K562 (cell line): Measurements from ENCODE around the gene ARHGAP4. TPM values are rescaled to one million over a fixed set of nuclear protein-coding genes. Genes with fewer than 3 reads are reported as not detected.

Experiments used
- ATAC-seq: fragments of 200-7000 bp; cut with Tn5 transposase; 3 replicates; pipeline ENCODE4 v1.9.1; 2020; ENCODE audit warnings: moderate library complexity
- BruUV-seq: library from RNA; stranded (reverse); fragments of 400-500 nt; replicated peaks from 2 replicates; lab custom pipeline; 2021; lab: Mats Ljungman, UMichigan
- CTCF ChIA-PET: fragments of 300-600 bp; formaldehyde crosslinking; extraction: SDS; loops from one replicate; lab custom pipeline; 2021; ENCODE audit warnings: low intra/inter-chr PET ratio; lab: Yijun Ruan, JAX
- POLR2A ChIA-PET: fragments of 300-600, 350-650 bp; sonication (Branson Sonifier 250); formaldehyde crosslinking; extraction: SDS; loops from one replicate; lab custom pipeline; 2021; ENCODE audit warnings: antibody characterized with exemption, inconsistent platforms; lab: Yijun Ruan, JAX
- DNase-seq, 4 experiments: peaks; one replicate each; pipeline versions ENCODE4 v3.0.0 to v3.0.0-alpha.2; 2011 to 2018; ENCODE audit warnings: low spot score in 3 of 4, mixed read lengths in 3 of 4; ENCODE audit errors: extremely low read depth in 1 of 4
- FAIRE-seq: peaks from 2 replicates; lab custom pipeline; 2011; peaks lifted over from hg19 to GRCh38; lab: Jason Lieb, UNC
- H2AFZ ChIP-seq: 2 replicates; pipeline ENCODE4 v1.6.0; 2011; ENCODE audit warnings: low read depth, low read length, control low read depth, inconsistent platforms
- H3K27ac ChIP-seq: fragments of 200-600 bp; 3 replicates; pipeline ENCODE4 v1.8.0; 2011; ENCODE audit warnings: low read depth, mild to moderate bottlenecking, control low read depth, inconsistent platforms, low read length, moderate library complexity, mixed read lengths; ENCODE audit errors: extremely low read depth
- H3K27me3 ChIP-seq, 2 experiments: fragments of 300-600 bp in 1 of 2; 2 replicates in 1 of 2; 3 replicates in 1 of 2; pipeline versions ENCODE4 v1.6.0 to v1.8.0; 2011; ENCODE audit warnings: inconsistent platforms in 2 of 2, low read length in 2 of 2, mild to moderate bottlenecking in 1 of 2, mixed read lengths in 1 of 2, moderate library complexity in 1 of 2; ENCODE audit not compliant: control insufficient read depth in 2 of 2, insufficient read depth in 2 of 2
- H3K36me3 ChIP-seq: fragments of 300-600 bp; 3 replicates; pipeline ENCODE4 v1.8.0; 2011; ENCODE audit warnings: mild to moderate bottlenecking, low read length, inconsistent platforms; ENCODE audit not compliant: control insufficient read depth, insufficient read depth
- H3K4me1 ChIP-seq, 2 experiments: fragments of 200-600 bp in 1 of 2; replicated peaks in 1 of 2; 2 replicates in 1 of 2; 3 replicates in 1 of 2; pipeline versions ENCODE4 v1.5.1 to v1.8.0; 2011; ENCODE audit warnings: inconsistent platforms in 2 of 2, low read length in 2 of 2, mild to moderate bottlenecking in 1 of 2, mixed read lengths in 1 of 2, moderate library complexity in 1 of 2; ENCODE audit not compliant: control insufficient read depth in 2 of 2, insufficient read depth in 2 of 2
- H3K4me2 ChIP-seq: 2 replicates; pipeline ENCODE4 v1.6.1; 2011; ENCODE audit warnings: low read length, control low read depth, inconsistent platforms, mixed read lengths; ENCODE audit not compliant: insufficient read depth
- H3K4me3 ChIP-seq: fragments of 200-600 bp; sonication (generic), shearing (Covaris generic); 2 replicates; pipeline ENCODE4 v1.5.1; 2016; ENCODE audit warnings: control low read depth, inconsistent platforms
- H3K79me2 ChIP-seq: fragments of 200-600 bp; 3 replicates; pipeline ENCODE4 v1.8.0; 2011; ENCODE audit warnings: low read length, inconsistent platforms; ENCODE audit not compliant: control insufficient read depth, insufficient read depth
- H3K9ac ChIP-seq, 2 experiments: 2 replicates each; pipeline versions ENCODE4 v1.6.0 to v1.6.1; 2011; ENCODE audit warnings: low read depth in 2 of 2, low read length in 2 of 2, control low read depth in 1 of 2, inconsistent platforms in 1 of 2, mild to moderate bottlenecking in 1 of 2, mixed read lengths in 1 of 2; ENCODE audit not compliant: insufficient read depth in 1 of 2
- H3K9me1 ChIP-seq: one replicate; pipeline ENCODE4 v1.6.0; 2011; ENCODE audit warnings: inconsistent platforms, mild to moderate bottlenecking, low read length, moderate library complexity; ENCODE audit not compliant: control insufficient read depth, insufficient read depth
- H3K9me3 ChIP-seq: replicated peaks from 2 replicates; pipeline ENCODE4 v1.5.1; 2011; ENCODE audit warnings: low read depth, low read length, inconsistent platforms; ENCODE audit not compliant: control insufficient read depth, insufficient read depth
- H4K20me1 ChIP-seq: replicated peaks from 2 replicates; pipeline ENCODE4 v1.6.1; 2011; ENCODE audit warnings: low read length, inconsistent platforms, mixed read lengths; ENCODE audit not compliant: control insufficient read depth, insufficient read depth
- FOSL1 ChIP-seq: fragments of 200-800 bp; sonication (Bioruptor generic); conservative IDR thresholded peaks from 2 replicates; pipeline ENCODE4 v1.6.1; 2016; ENCODE audit warnings: missing genetic modification characterization, missing compliant biosample characterization
- KDM1A ChIP-seq, 2 experiments: fragments of 450-650 bp; IDR thresholded peaks; 2 replicates each; pipeline ENCODE4 v1.6.1; 2016; ENCODE audit warnings: mild to moderate bottlenecking in 2 of 2
- MEIS2 ChIP-seq: fragments of 450-650 bp; IDR thresholded peaks from 2 replicates; pipeline ENCODE4 v1.6.1; 2014; ENCODE audit warnings: mild to moderate bottlenecking; ENCODE audit not compliant: partially characterized antibody
- NR2C2 ChIP-seq, 2 experiments: fragments of 200-800 bp in 1 of 2; sonication (Bioruptor generic) in 1 of 2; sonication (generic) in 1 of 2; formaldehyde crosslinking in 1 of 2; IDR thresholded peaks; 2 replicates each; pipeline versions ENCODE4 v1.6.1 to v1.8.0; 2016 to 2022; ENCODE audit warnings: mild to moderate bottlenecking in 1 of 2, missing compliant biosample characterization in 1 of 2, missing genetic modification characterization in 1 of 2, missing genetic modification reagents in 1 of 2
- POLR3G ChIP-seq: IDR thresholded peaks from 2 replicates; pipeline ENCODE4 v1.6.1; 2011; ENCODE audit not compliant: insufficient read length, insufficient replicate concordance; ENCODE audit errors: extremely low read depth
- RFX7 ChIP-seq: fragments of 250-450 bp; sonication (Bioruptor Pico); IDR thresholded peaks from 2 replicates; pipeline ENCODE4 v1.5.1; 2021; ENCODE audit warnings: mild to moderate bottlenecking
- TGIF2 ChIP-seq: sonication (generic); formaldehyde crosslinking; IDR thresholded peaks from 2 replicates; pipeline ENCODE4 v1.8.1; 2022; ENCODE audit warnings: mild to moderate bottlenecking, missing genetic modification reagents, moderate library complexity
- THRAP3 ChIP-seq: fragments of 450-650 bp; IDR thresholded peaks from 2 replicates; pipeline ENCODE4 v1.6.1; 2016; ENCODE audit warnings: mild to moderate bottlenecking, inconsistent platforms, borderline replicate concordance
- ZFP30 ChIP-seq: fragments of 250-450 bp; sonication (Bioruptor Pico); IDR thresholded peaks from 2 replicates; pipeline ENCODE4 v1.8.0; 2022; ENCODE audit warnings: moderate library complexity, mild to moderate bottlenecking, inconsistent platforms, borderline replicate concordance
- ZNF212 ChIP-seq: fragments of 450-650 bp; formaldehyde crosslinking; IDR thresholded peaks from 2 replicates; pipeline ENCODE4 v1.4.0; 2020; ENCODE audit warnings: mild to moderate bottlenecking
- ZNF584 ChIP-seq: fragments of 200-800 bp; sonication (Bioruptor generic); IDR thresholded peaks from 2 replicates; pipeline ENCODE4 v1.6.1; 2016; ENCODE audit warnings: low read depth, mild to moderate bottlenecking, missing genetic modification characterization, missing compliant biosample characterization
- ZNF586 ChIP-seq: fragments of 450-650 bp; formaldehyde crosslinking; conservative IDR thresholded peaks from 2 replicates; pipeline ENCODE4 v1.4.0; 2020; ENCODE audit warnings: mild to moderate bottlenecking, moderate library complexity
- WGBS: fragments of 100-300 bp; shearing (Covaris generic); methylation state at CpG from one replicate; pipeline ENCODE4 v1.1.6; 2016; ENCODE audit warnings: low coverage, mixed read lengths; ENCODE audit not compliant: insufficient coverage; ENCODE audit errors: missing lambda C conversion rate; 5-methylcytosine and 5-hydroxymethylcytosine counted together
- in situ Hi-C: fragments of 300-500 bp; cut with MboI; formaldehyde crosslinking; loops from 4 replicates; pipeline ENCODE4 v1.15.0; 2018; ENCODE audit warnings: inconsistent platforms, mixed read lengths
- intact Hi-C: fragments of 100-400 bp; cut with micrococcal nuclease; formaldehyde crosslinking; loops from 2 replicates; pipeline ENCODE4 v1.14.2; 2022
- polyA plus RNA-seq, 8 experiments: library from polyadenylated mRNA; depleted of rRNA in 4 of 8; stranded (reverse) in 5 of 8; unstranded in 3 of 8; fragments of >200 nt; fragmentation: Nextera tagmentation in 2 of 8; fragmentation: Illumina TruSeq in 1 of 8; extraction: Ambion mirVana in 2 of 8; extraction: Trizol in 1 of 8; gene quantifications; 2 replicates each; pipeline versions ENCODE4 v1.2.1 to v1.2.3, GENCODE V29; 2011 to 2014; ENCODE audit warnings: inconsistent platforms in 1 of 8, missing spikeins in 1 of 8
- total RNA-seq, 7 experiments: library from RNA; depleted of rRNA in 6 of 7; stranded (reverse); fragments of >200 nt in 6 of 7; fragmentation: Illumina TruSeq in 2 of 7; extraction: Trizol in 2 of 7; gene quantifications; 2 replicates each; pipeline versions ENCODE4 v1.2.1 to v1.2.3, GENCODE V29; 2011 to 2021; ENCODE audit warnings: low replicate concordance in 1 of 7
- TF ChIP-seq, protein P1 (sequence below), 2 experiments: IDR thresholded peaks; 2 replicates each; pipeline ENCODE4 v1.6.1; 2011; ENCODE audit warnings: borderline replicate concordance in 1 of 2, control low read depth in 1 of 2, low read depth in 1 of 2, low read length in 1 of 2, mild to moderate bottlenecking in 1 of 2, mixed read lengths in 1 of 2, moderate library complexity in 1 of 2; ENCODE audit not compliant: insufficient read depth in 1 of 2, insufficient read length in 1 of 2, poor library complexity in 1 of 2, severe bottlenecking in 1 of 2; ENCODE audit errors: extremely low read depth in 1 of 2
- TF ChIP-seq, protein P2 (sequence below): fragments of 250-450 bp; sonication (Bioruptor Pico); IDR thresholded peaks from 2 replicates; pipeline ENCODE4 v1.5.0; 2021; ENCODE audit warnings: mild to moderate bottlenecking, moderate library complexity

ARHGAP4 gene
- total and polyA plus RNA-seq, 9 of the 15 experiments (the other 6 are each of a cell fraction or from before 2014, with no cell fraction given): 0.30 to 81.8 (median 13.5) TPM

GRCh38 chrX:153864561-153865320 is 61.3 kb downstream of the ARHGAP4 start (continued):
- TF ChIP-seq NR2C2 (CRISPR knock-in tag; IDR thresholded peaks at IDR 0.05) (no peak), NR2C2 (tag; IDR thresholded peaks at IDR 0.05) (no peak)

GRCh38 chrX:153864101-153864500 is 62.0 kb downstream of the ARHGAP4 start:
- ChIA-PET CTCF (no interaction called here), POLR2A (no interaction called here)
- Histone ChIP-seq H3K79me2 (no peaks in the 10 kb centered on the region), H4K20me1 (0 out of 2 replicates have a peak, but pooled peaks cover 6% of the 10 kb centered on the region), H3K27ac (no peak overlapping the region), H3K4me3 (no peak overlapping the region), H3K9me3 (no peaks in the 10 kb centered on the region), H3K27me3 (peaks cover 14 to 70% of the 10 kb centered on the region in 2 experiments; a peak in 4 of 5 replicates), H3K9me1 (no peaks in the 10 kb centered on the region), H3K4me1 (peaks cover 0 to 32% of the 10 kb centered on the region in 2 experiments; a peak in 2 of 5 replicates), H2AFZ (no peak overlapping the region), H3K4me2 (no peak overlapping the region), H3K9ac (no peak overlapping the region), H3K36me3 (no peaks in the 10 kb centered on the region)
- no TSS peak for BruUV-seq
- in situ Hi-C loops: no loop called here
- DNase-seq (no peak), ATAC-seq (no peak), FAIRE-seq (no peak)
- intact Hi-C loops: no loop called here
- WGBS: 11% methylated on average over 6 of the region's 10 CpGs
- TF ChIP-seq POLR3G (no peak), ZNF212 (CRISPR knock-in tag) (no peak), RFX7 (no peak), TGIF2 (CRISPR knock-in tag) (no peak), THRAP3 (no peak), MEIS2 (no peak), ZFP30 (CRISPR knock-in tag) (no peak), KDM1A (IDR thresholded peaks at IDR 0.05) (no peak), ZNF584 (CRISPR knock-in tag) (no peak), ZNF586 (CRISPR knock-in tag) (no peak), FOSL1 (no peak)
- TF ChIP-seq, protein P1, sequence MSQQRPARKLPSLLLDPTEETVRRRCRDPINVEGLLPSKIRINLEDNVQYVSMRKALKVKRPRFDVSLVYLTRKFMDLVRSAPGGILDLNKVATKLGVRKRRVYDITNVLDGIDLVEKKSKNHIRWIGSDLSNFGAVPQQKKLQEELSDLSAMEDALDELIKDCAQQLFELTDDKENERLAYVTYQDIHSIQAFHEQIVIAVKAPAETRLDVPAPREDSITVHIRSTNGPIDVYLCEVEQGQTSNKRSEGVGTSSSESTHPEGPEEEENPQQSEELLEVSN (IDR thresholded peaks at IDR 0.05; ENCODE audit: borderline replicate concordance in 1 of 2, extremely low read depth in 1 of 2, insufficient read depth in 1 of 2, insufficient read length in 1 of 2, low read depth in 1 of 2, low read length in 1 of 2, poor library complexity in 1 of 2, severe bottlenecking in 1 of 2): no peak
- TF ChIP-seq, protein P2, sequence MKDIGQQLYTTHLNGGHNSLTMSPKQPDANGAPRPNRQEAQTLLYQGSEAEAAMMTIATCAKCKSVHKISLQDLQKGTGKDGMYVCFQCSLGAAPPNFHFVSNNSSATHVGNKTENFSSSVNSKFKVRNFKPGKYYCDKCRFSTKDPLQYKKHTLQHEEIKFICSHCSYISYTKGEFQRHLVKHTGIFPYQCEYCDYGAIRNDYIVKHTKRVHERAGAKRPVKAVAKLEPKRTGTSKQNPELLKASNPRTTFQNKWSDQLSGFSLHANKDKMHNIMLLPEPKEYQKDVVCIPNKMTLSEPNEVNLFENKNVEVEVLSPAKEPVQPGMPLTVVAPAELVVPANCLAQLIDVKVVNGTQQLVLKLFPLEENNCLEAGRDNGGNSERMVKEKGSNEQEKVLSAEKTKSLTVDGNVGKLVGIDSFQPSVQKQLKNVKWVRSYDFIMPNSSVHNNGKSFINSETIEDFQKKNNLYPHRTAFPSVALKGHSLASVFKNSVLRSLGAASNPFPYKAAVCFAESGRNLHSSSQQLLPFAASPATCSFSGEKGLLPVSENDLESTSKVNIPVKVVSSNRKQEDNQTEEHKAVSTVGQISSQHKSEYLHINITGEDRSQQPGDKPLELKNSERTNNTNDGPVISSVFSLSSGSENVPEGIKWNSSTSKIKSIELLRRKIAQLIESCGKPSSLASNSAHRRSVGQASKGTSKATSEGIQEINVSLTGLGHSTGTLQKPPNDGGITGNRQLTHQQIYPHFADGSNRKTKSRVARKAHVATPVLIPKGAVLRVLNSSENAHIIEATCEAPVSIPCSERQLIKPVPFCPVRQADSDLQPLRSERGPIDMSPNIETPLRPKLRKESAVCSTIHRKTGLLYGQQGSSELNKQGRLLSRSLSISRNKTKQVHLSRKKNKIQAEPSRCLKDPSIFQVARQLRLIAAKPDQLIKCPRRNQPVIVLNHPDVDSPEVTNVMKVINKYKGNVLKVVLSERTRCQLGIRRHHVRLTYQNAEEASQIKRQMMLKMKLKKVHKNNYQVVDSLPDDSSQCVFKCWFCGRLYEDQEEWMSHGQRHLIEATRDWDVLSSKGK (CRISPR knock-in tag): no peak
